ENCODE data around the gene COX14.

DNA sequence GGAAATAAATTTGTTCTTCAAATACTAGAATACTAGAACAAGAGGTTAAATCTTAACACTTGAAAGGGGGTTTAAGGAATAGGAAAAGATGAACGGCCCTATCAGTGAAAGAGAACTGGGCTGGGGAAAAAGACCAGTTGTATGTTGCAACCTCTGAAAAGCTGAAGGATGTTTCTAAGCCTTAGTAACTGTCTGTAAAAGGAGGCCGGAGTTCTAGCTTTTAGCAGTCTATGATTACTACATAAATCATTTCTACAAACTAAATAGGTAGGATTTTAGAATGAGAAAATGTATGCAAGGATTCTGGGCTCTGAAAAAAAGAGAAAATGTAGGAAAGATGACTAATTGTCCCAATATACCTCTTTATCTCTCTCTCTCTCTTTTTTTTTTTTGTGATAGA is 50.2 kb downstream of the COX14 start:
- no peak for TF ChIP-seq POLR2A (IDR thresholded peaks at IDR 0.05; ENCODE audit: low read depth, low read length)
- no peak for TF ChIP-seq POLR2AphosphoS5 (IDR thresholded peaks at IDR 0.05; ENCODE audit: low read depth, low read length)
- TF ChIP-seq TAF1 (IDR thresholded peaks at IDR 0.05; ENCODE audit: borderline replicate concordance, low read depth, low read length) = no peak
